Head of caudate nucleus (tissue), 42 donors: ENCODE results near the gene ZNF892.
"Not testable (repeated sequence)": the region's sequence is repeated elsewhere in the genome, so short reads cannot be mapped to it uniquely, and the experiment has no call there.

ENCODE experiments used
- DNase-seq, 42 donors: peaks; one replicate each; pipeline versions ENCODE4 v3.0.0 to v3.0.0-alpha.2; 2020 to 2021; ENCODE audit warnings: mixed read lengths in 7 of 42
- intact Hi-C: fragments of 100-400 bp; cut with DNase I; formaldehyde crosslinking; loops from one replicate; pipeline ENCODE4 v1.15.0; 2022

The ZNF892 gene

DNA sequence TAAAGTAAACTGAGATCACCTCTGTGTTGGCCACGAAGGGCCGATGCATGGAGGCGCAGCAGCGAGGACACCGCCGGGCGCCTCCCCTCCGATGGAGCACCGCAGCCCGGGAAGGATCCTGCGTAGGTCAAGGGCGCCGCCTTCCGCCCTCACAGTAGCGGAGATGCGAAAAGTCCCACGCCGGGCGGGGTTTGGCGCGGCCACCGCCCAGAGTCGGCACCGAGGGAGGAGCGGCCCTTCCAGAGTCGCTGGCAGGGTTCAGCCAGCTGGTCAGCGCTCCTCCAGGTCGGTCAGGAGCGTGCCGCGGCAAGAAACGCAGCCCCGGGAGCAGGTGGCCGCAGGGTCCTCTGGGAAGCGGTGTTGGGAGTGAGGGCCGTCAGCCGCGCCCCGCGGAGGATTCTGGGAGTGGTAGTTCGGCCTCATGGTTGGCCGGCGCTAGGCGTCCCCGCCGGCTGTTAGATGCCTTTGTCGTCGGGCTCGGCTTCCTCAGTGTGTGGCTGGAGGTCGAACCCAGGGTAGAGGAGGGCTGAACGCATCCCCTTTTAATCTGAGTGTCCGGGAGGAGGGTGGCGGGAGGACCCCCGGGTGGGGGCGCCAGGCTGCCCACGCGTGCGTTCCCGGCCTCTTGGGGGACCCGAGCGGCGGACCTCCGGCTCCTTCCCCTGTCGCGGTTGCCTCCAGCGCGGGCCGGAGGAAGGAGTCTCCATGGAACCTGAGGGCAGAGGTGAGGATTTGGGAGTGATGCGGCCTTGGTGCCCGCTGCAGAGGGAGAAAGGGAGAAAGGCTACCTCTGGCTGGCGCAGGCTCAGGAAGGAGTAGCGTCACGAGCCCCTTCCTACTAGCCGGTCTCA, at the start of gene ZNF892:
Gene ZNF892 (plus strand): TSS at position 411 of the 851 bp plus-strand sequence. CDS start 295 bp downstream, at position 706.
- intact Hi-C loops: no loop called here
- DNase-seq: peak; percentile 78 to 97 (median 94)

DNA sequence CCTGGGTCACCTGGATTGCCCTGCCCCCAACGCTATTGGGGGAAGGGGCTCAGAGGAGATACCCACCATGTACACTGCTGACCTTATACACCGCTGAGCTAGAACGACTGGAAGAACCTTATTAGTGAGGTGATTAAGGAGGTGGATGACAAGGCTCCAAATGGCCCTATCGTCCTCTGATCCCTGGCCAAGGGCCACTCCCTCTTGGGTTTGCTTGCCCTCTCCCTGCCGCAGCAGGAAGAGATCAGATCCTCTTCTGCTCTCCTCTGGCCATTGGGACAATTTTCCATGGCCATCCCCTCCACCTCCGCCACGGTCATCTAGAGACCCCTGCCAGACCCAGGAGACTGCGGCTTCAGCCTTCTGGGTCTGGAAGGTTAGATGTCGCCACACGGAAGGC, 48.9 kb upstream of the ZNF892 start:
- intact Hi-C loops: loop anchor here (5.0 kb wide), 1 partner anchor 36 kb away; the partner anchor contains the start of gene MRPS5
- DNase-seq: peak in 2 of 42 donors; percentile 4 to 9

DNA sequence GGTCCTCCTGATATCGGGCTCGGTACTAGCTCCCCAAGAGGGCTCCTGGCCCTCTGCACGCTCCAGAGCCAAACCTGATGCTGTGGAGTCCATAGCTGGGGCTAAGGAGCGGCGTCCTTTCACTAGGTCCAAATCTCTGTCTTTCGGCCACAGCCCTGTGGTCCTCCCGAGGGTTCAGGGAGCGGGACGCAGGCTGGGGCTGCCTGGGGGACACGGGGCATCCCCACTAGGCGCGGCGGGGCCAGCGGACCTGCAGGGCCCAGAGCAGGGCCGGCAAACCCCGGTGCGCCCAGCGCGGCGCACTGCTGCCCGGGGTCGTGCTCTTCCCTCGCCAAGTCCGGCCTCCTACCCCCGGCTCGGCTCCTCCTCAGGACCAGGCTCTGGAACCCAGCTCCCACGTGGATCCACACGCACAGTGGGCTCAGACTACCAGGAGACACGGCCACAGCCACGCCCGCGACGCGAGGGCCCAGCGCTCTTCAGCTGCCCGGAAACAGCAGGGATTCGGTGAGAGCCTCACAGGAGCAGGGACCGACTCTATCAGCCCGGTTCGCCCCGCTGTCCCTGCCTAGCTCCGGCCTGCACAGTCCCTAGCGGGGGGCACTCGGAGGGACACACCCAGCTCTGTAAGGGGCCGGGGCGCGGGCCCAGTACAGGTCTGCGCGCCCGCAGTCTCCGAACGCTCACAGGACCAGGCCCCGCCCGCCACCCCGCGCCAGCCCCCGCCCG, 48.3 kb upstream of the ZNF892 start:
- intact Hi-C loops: loop anchor here (5.0 kb wide), 1 partner anchor 37 kb away; the partner anchor contains the start of gene MRPS5
- DNase-seq: peak in 40 of 42 donors; percentile 18 to 71 (median 49)

DNA sequence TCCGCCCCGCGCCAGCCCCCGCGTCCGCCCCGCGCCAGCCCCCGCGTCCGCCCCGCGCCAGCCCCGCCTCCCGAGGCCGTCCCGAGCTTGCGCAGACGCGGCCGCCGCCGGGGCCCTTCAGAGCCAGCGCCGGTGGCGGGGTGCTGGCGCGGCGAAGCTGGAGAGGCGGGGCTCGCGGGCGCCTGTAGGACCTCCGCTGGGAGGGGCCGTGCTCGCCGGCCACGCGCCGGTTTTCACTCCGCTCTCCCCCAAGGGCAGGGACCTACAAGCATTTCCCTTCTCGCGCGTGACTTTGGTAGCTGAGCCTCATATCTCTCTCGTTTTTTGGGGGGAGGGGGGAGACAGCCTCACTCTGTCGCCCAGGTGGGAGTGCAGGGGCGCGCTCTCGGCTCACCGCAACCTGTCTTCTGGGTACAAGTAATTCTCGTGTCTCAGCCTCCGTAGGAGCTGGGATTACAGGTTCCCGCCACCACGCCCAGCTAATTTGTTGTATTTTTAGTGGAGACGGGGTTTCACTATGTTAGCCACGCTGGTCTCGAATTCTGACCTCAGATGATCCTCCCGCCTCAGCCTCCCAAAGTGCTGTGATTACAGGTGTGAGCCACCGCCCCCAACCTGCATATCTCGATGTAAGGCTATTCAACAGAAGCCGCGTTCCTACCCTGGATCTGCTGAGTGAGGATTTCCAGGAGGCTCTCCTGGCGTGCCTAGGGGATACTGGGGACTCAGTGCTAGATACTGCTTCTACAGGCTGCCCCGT, 47.5 kb upstream of the ZNF892 start, which contains the start of gene ZNF514:
Gene ZNF514 (minus strand): TSS at position 159 of the 760 bp plus-strand sequence. CDS start 6,595 bp downstream, outside the sequence.
- peak; percentile 42 to 93 (median 84) for DNase-seq
- intact Hi-C loops: loop anchor here (5.0 kb wide), 1 partner anchor 38 kb away; the partner anchor contains the start of gene MRPS5

DNA sequence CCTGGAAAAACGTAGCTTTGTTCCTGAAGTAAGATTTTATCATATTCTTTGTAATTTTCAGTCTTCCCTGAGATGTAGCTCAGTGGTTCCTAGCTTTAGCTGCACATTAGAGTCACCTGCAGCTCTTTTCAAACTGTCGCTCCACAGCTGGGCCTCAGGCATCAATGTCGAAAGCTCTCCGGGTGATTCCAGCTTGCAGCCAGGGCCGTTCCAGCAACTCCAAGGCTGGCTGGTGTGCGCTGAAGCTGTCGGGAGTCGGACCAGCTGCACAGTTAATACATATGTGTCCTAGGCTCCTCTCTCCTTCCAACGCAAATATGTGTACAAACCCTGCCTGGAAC, 42.3 kb upstream of the ZNF892 start:
- no peak for DNase-seq
- intact Hi-C loops: no loop called here

DNA sequence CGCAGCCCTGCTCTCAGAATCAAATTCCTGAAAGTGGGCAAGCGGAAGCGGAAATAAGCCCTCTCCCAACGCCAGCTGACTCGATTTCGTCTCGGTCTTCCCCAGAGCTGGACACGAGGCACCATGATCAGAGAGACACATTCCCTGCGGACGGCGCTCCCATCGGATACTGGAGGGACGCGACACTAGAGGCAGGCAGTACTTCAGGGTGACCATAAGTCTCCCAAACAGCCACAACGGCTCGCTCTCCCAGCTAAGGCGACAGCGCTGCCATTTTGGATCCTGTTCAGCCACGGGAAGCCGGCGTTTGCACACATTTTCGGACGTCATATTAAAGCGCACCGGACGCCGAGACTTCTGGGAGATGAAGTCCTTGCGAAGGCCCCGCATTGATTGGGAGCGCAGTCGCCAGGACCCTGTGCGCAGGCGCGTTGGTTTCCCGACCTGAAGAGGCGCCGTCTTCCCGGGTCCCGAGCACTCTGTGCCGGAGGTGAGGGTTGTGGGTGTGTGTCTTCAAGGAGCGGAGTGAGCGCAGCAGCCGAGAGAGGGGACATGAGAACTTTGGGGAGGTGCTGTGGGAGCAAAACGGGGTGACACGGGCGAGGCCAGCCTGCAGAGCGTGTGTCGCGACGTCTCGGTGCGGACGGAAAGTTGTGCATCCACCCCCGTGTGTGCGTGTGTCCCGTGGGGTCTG, 41.8 kb upstream of the ZNF892 start, which contains the start of gene ZNF2:
Gene ZNF2 (plus strand): TSS at position 439 of the 694 bp plus-strand sequence. CDS start 10,418 bp downstream, outside the sequence.
- DNase-seq: peak; percentile 94 to 100 (median 98)
- intact Hi-C loops: no loop called here

- peak in 1 of 42 donors; percentile 7 for DNase-seq
- intact Hi-C loops: no loop called here
Measured at GRCh38 chr2:95166065-95166763, 41.1 kb upstream of the ZNF892 start.

- intact Hi-C loops: no loop called here
- no peak for DNase-seq
Measured at GRCh38 chr2:95171902-95172301, 35.4 kb upstream of the ZNF892 start.

DNA sequence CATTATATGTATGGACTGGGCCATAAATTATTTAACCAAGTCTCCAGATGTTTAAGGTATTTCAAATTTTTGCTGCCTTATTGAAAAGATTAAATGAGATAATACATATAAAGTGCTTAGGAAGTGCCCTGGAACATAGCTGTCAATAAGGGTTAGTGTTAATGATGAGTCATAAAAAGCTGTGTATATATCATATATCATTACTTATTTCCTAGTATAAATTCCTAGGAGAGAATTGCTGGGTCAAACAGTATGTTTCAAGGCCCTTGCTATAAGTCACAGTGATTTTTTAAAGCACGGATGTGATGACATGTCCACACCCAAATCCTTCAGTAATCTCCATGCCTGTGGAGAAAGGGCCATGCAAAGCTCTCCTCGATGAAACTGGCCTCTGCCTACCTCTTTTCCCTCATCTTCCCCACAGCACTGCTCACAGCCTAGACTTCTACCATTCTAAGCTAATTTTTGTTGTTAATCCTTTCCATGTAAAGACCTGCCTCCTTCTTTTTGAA, 33.2 kb upstream of the ZNF892 start:
- intact Hi-C loops: no loop called here
- DNase-seq: no peak

DNA sequence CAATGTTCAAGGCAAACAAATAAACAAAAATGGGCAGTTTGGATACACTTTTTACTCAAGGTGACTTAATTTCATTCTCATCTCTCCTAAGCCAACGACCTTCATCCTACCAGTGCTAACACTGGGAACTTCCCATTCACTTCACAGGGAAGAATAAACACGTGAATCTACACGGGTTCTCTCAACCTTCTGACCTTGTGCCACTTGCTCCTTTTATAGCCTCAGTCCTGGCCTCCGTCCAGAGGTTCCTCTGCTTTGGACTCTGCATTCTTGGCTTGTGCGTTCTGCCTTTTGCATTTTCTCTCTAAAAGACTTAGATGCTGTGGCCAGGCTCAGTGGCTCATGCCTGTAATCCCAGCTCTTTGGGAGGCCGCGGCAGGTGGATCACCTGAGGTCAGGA, 27.9 kb upstream of the ZNF892 start:
- no peak for DNase-seq
- intact Hi-C loops: no loop called here

GRCh38 chr2:95181774-95182173, 25.5 kb upstream of the ZNF892 start:
- DNase-seq: no peak
- intact Hi-C loops: no loop called here

GRCh38 chr2:95185197-95185596, 22.1 kb upstream of the ZNF892 start:
- no peak for DNase-seq
- intact Hi-C loops: no loop called here

DNA sequence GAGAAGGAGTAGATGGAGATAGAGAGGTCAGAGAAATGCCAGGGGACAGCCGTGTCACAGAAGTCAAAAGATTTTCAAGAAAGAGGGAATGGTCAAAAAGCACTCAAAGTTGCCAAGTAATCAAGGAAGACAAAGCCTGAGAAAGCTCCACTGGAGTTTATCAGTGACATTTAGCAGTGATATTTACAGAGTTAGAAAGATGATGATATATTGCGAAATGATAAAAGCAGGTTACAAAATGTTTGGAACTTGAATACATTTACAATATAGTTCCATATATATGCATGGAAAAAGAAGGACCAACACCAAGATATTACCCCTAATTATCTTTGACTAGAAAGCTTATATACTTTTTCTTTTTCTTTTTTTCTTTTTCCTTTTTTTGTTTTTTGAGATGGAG, 21.3 kb upstream of the ZNF892 start:
- intact Hi-C loops: no loop called here
- DNase-seq: no peak

GRCh38 chr2:95192956-95193355, 14.4 kb upstream of the ZNF892 start:
- intact Hi-C loops: not testable (repeated sequence)
- peak; percentile 38 to 91 (median 78) for DNase-seq

DNA sequence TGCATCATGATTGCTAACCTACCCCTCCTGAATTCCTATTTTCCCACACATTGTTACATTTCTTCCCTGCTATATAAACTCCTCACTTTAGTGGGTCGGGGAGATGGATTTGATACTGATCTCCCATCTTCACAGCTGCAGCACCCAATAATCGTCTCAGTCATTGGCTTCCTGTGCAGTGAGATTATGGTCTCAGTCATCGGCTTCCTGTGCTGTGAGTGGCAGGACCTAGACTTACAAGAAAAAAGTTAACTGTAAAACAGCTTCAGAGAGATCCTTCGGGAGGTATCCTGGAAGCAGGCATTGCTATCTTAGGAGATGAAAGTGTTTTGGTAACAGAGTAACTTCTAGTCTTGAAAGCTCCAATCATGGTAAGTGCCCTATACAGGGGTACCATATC, 3.4 kb upstream of the ZNF892 start:
- DNase-seq: no peak
- intact Hi-C loops: no loop called here

DNA sequence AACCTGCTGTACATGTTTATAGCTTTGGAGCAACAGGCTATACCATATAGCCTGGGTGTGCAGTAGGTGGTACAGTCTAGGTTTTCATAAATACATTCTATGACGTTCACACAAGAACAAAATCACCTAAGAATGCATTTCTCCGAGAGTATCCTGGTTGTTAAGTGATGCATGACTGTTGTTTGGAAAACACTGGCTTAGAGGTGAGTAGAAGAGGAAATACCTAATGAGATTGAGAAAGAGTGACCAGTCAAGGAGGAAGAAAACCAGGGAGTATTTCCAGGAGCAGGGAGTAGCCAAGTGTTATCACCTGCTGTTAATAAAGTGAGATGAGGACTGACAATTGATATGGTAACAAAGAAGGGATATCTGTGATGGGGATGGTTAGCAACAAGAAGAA, 2.9 kb upstream of the ZNF892 start:
- intact Hi-C loops: no loop called here
- DNase-seq: no peak

DNA sequence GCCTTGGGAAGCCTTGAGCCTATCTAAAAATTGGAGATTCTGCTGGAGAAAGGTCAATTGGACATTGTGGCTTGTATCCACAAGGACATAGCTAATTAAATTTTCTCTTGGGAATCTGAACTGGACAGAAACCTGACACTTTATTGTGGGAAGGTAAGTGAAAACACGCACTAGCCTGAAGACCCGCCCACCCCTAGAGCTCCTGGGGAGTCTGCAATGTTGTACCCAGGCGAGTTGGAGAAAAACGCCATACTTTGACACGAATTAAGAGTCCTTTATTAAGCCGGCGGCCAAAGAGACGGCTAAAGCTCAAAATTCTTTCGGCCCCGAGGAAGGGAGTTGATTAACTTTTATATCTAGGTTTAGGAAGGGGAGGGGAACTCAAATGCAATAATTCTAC, 1.2 kb upstream of the ZNF892 start:
- DNase-seq: no peak
- intact Hi-C loops: no loop called here

DNA sequence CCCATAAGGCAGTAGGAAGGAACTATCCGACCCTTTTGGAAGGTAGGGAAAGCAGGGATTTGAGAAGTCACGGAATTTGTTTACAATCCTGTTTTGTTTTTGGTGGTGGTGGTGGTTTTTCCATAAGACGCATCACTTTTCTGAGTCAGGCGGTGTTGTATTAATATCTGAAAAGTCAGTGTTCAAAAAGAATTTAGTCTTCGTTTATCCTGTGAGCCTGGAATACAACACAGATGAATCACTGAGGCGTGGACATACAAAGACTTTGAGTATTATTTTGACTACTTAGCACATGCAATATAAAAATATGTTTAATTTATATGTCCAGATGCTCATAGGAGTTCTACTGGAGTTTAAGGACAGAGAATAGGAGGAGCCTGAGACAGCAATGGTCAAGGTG, 785 bp downstream of the ZNF892 start:
- no peak for DNase-seq
- intact Hi-C loops: no loop called here
